HepG2 (cell line): ENCODE measurements around the gene CHST10. TPM values are rescaled to one million over a fixed set of nuclear protein-coding genes. Genes with fewer than 3 reads are reported as not detected.

ENCODE experiments used
- CBX2 ChIP-seq, 2 experiments: fragments of 200-600 bp in 1 of 2; sonication (generic); formaldehyde crosslinking in 1 of 2; IDR thresholded peaks; 2 replicates each; pipeline versions ENCODE4 v1.7.0 to v1.8.1; 2018 to 2022; ENCODE audit warnings: low read depth in 2 of 2, low read length in 1 of 2, mild to moderate bottlenecking in 1 of 2, missing genetic modification reagents in 1 of 2
- ELF1 ChIP-seq: sonication (generic); formaldehyde crosslinking; IDR thresholded peaks from 2 replicates; pipeline ENCODE4 v1.4.0; 2020; ENCODE audit warnings: missing genetic modification reagents
- ELF3 ChIP-seq: IDR thresholded peaks from 2 replicates; pipeline ENCODE4 v1.6.1; 2016; ENCODE audit warnings: missing genetic modification reagents, missing compliant biosample characterization
- ETV6 ChIP-seq: sonication (generic); formaldehyde crosslinking; conservative IDR thresholded peaks from 2 replicates; pipeline ENCODE4 v1.4.0; 2020; ENCODE audit warnings: missing genetic modification reagents
- EZH2 ChIP-seq: conservative IDR thresholded peaks from 2 replicates; pipeline ENCODE4 v1.6.1; 2012; ENCODE audit warnings: mild to moderate bottlenecking, low read depth, low read length, moderate library complexity
- KDM5B ChIP-seq: sonication (generic); formaldehyde crosslinking; IDR thresholded peaks from 2 replicates; pipeline ENCODE4 v1.4.0; 2020; ENCODE audit warnings: missing genetic modification reagents, mild to moderate bottlenecking, borderline replicate concordance
- KLF16 ChIP-seq, 2 experiments: sonication (generic) in 1 of 2; formaldehyde crosslinking in 1 of 2; IDR thresholded peaks; 2 replicates each; pipeline versions ENCODE4 v1.6.1 to v1.8.0; 2016 to 2023; ENCODE audit warnings: missing genetic modification reagents in 2 of 2, missing compliant biosample characterization in 1 of 2
- MIXL1 ChIP-seq: IDR thresholded peaks from 2 replicates; pipeline ENCODE4 v1.6.1; 2016
- NRL ChIP-seq: sonication (generic); formaldehyde crosslinking; IDR thresholded peaks from 2 replicates; pipeline ENCODE4 v1.5.0; 2020; ENCODE audit warnings: missing genetic modification reagents, mild to moderate bottlenecking, moderate library complexity, borderline replicate concordance
- STAG1 ChIP-seq: sonication (generic); formaldehyde crosslinking; IDR thresholded peaks from 2 replicates; pipeline ENCODE4 v1.4.0; 2020; ENCODE audit warnings: missing genetic modification reagents
- TFE3 ChIP-seq: IDR thresholded peaks from 2 replicates; pipeline ENCODE4 v1.6.1; 2016
- ZBTB33 ChIP-seq: sonication (generic); formaldehyde crosslinking; IDR thresholded peaks from 2 replicates; pipeline ENCODE4 v1.4.0; 2020; ENCODE audit warnings: missing genetic modification reagents
- ZBTB38 ChIP-seq: sonication (generic); formaldehyde crosslinking; IDR thresholded peaks from 2 replicates; pipeline ENCODE4 v1.5.1; 2020; ENCODE audit warnings: mild to moderate bottlenecking, missing genetic modification reagents
- ZMYM3 ChIP-seq: sonication (generic); formaldehyde crosslinking; IDR thresholded peaks from 2 replicates; pipeline ENCODE4 v1.5.1; 2020; ENCODE audit warnings: mild to moderate bottlenecking, missing genetic modification reagents
- ZNF530 ChIP-seq: sonication (generic); formaldehyde crosslinking; IDR thresholded peaks from 2 replicates; pipeline ENCODE4 v1.5.0; 2020; ENCODE audit warnings: low read depth, mild to moderate bottlenecking, missing genetic modification reagents
- ZNF550 ChIP-seq: sonication (generic); formaldehyde crosslinking; IDR thresholded peaks from 2 replicates; pipeline ENCODE4 v1.4.0; 2020; ENCODE audit warnings: mild to moderate bottlenecking, missing genetic modification reagents, borderline replicate concordance
- ZNF629 ChIP-seq: sonication (generic); formaldehyde crosslinking; conservative IDR thresholded peaks from 2 replicates; pipeline ENCODE4 v1.5.0; 2020; ENCODE audit warnings: missing genetic modification reagents
- ZNF879 ChIP-seq: sonication (generic); formaldehyde crosslinking; IDR thresholded peaks from 2 replicates; pipeline ENCODE4 v1.8.1; 2023; ENCODE audit warnings: missing genetic modification reagents
- ZSCAN20 ChIP-seq: sonication (generic); formaldehyde crosslinking; IDR thresholded peaks from 2 replicates; pipeline ENCODE4 v1.4.0; 2020; ENCODE audit warnings: missing genetic modification reagents, mild to moderate bottlenecking, borderline replicate concordance
- polyA plus RNA-seq, 8 experiments: library from polyadenylated mRNA; depleted of rRNA in 3 of 8; stranded (reverse) in 7 of 8; unstranded in 1 of 8; fragments of >200 nt; fragmentation: Illumina TruSeq in 4 of 8; extraction: Trizol in 4 of 8; gene quantifications; 2 replicates each; pipeline versions ENCODE4 v1.2.1 to v1.2.3, GENCODE V29; 2011 to 2016; ENCODE audit warnings: low read depth in 4 of 8, missing spikeins in 1 of 8, mixed read lengths in 1 of 8; ENCODE audit not compliant: insufficient read depth in 1 of 8
- total RNA-seq, 5 experiments: library from RNA; depleted of rRNA; stranded (reverse); fragments of >200 nt; fragmentation: Illumina TruSeq; extraction: Trizol; gene quantifications; 2 replicates each; pipeline ENCODE4 v1.2.3, GENCODE V29; 2016; ENCODE audit warnings: low read depth in 1 of 5
- TF ChIP-seq, protein P1 (sequence below): sonication (generic); formaldehyde crosslinking; IDR thresholded peaks from 2 replicates; pipeline ENCODE4 v1.5.0; 2020; ENCODE audit warnings: mild to moderate bottlenecking, missing genetic modification reagents, moderate library complexity

Gene CHST10
- total and polyA plus RNA-seq, 2 of the 13 experiments (the other 11 are each of a cell fraction or from before 2014, with no cell fraction given), result 10.5 to 14.2 TPM

DNA sequence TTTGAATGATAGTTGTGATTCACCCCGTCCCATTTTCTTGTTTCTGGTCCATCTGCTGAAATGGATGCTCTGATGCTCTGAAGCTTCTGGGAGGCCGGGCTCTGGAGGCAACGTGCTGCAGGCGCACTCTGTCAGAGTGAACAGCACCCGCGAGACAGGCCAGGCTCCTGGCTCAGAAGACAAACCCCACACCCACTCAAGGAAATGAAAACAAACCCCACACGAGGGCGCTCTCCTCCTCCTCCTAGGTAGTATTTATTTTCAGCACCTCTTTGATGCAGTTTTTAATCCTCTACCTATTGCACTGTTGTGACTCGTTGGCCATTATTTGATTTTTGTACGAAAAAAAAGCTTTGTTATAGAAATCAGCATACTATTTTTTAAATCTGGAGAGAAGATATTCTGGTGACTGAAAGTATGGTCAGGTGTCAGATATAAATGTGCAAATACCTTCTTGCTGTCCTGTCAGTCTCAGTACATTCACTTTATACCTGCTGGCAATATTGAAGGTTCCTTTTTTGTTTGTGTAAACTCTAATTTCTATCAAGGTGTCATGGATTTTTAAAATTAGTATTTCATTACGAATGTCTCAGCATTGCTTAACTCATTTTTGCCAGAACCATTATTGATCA lies 10.3 kb upstream of the CHST10 start (continued):
- TF ChIP-seq CBX2 (IDR thresholded peaks at IDR 0.05; ENCODE audit: low read depth, low read length) (no peak), CBX2 (CRISPR knock-in tag; IDR thresholded peaks at IDR 0.05; ENCODE audit: low read depth) (no peak), ZNF629 (CRISPR knock-in tag) (no peak), ZBTB33 (peak; percentile 83; the same call in 1 of the 2 replicates), KLF16 (CRISPR knock-in tag; IDR thresholded peaks at IDR 0.05) (no peak), ZNF879 (CRISPR knock-in tag) (no peak), ZNF530 (CRISPR knock-in tag) (no peak), ZNF550 (no peak), ELF3 (CRISPR knock-in tag) (0 out of 2 replicates have a peak, but pooled peaks have one; percentile 40), ELF1 (no peak), KDM5B (CRISPR knock-in tag) (no peak), TFE3 (CRISPR knock-in tag) (no peak), STAG1 (CRISPR knock-in tag) (peak; percentile 30), ZSCAN20 (CRISPR knock-in tag) (no peak), EZH2 (no peak), ZBTB38 (CRISPR knock-in tag) (no peak), NRL (CRISPR knock-in tag) (no peak), MIXL1 (no peak), ZMYM3 (no peak), ETV6 (CRISPR knock-in tag) (no peak)
- TF ChIP-seq, protein P1, sequence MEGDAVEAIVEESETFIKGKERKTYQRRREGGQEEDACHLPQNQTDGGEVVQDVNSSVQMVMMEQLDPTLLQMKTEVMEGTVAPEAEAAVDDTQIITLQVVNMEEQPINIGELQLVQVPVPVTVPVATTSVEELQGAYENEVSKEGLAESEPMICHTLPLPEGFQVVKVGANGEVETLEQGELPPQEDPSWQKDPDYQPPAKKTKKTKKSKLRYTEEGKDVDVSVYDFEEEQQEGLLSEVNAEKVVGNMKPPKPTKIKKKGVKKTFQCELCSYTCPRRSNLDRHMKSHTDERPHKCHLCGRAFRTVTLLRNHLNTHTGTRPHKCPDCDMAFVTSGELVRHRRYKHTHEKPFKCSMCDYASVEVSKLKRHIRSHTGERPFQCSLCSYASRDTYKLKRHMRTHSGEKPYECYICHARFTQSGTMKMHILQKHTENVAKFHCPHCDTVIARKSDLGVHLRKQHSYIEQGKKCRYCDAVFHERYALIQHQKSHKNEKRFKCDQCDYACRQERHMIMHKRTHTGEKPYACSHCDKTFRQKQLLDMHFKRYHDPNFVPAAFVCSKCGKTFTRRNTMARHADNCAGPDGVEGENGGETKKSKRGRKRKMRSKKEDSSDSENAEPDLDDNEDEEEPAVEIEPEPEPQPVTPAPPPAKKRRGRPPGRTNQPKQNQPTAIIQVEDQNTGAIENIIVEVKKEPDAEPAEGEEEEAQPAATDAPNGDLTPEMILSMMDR (CRISPR knock-in tag), result peak; percentile 60
- TF ChIP-seq, all 625 proteins: peak for 4
